Esophagus squamous epithelium (tissue), 4 donors: ENCODE data around the gene SAT2.

ENCODE experiments used
- POLR2A ChIP-seq, 4 donors: fragments of 450-650 bp; IDR thresholded peaks; one replicate each; pipeline ENCODE4 v1.6.1; 2017; ENCODE audit warnings: antibody characterized with exemption in 4 of 4, mild to moderate bottlenecking in 4 of 4, moderate library complexity in 3 of 4
- TF ChIP-seq, protein P1 (sequence below), 6 experiments: fragments of 450-650 bp in 4 of 6; fragments of 200-600 bp in 2 of 6; sonication (generic) in 2 of 6; IDR thresholded peaks; one replicate each; pipeline ENCODE4 v1.5.1; 2016 to 2019; ENCODE audit warnings: antibody characterized with exemption in 6 of 6, mild to moderate bottlenecking in 4 of 6, moderate library complexity in 4 of 6

DNA sequence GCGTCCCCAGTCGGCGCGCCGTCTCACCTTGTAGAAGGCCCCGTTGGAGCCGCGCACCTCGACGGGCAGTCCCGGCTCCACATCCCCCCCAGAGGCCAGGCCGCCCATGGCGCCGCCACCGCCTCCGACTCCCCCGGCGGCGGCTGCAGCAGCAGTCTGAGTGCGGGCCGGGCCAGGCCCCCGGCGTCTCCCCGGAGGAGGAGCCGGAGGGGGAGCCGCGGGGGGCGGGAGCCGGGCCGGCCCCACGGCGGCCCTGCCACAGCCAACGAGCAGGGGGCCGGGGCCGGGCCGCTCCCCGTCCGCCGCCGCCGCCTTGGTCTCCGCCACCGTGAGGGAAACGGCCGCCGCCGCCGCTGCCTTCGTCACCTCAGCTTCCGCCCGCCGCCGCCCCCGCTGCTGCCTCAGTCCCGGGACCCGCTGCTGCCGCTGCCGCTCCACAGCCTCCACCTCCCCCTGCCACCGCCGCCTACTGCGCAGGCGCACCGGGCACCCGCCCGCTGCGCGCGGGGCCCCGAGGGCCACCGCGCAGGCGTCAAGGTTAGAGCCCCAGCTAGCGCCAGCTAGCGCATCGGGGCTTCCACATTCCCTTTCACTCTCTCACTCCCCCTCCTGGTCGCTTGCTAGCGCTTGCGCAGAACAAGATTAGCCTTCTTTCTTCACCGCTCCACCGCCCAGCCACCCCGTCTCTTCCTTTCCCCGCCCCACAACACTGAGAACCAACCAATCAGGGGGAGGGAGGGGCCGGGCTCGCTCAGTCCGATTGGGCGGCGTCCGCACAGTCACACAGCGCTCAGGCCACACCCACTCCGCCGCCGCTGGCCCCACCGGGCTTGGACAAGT lies 13.0 kb downstream of the SAT2 start, which contains the start of gene FXR2:
- TF ChIP-seq POLR2A (IDR thresholded peaks at IDR 0.05): peak in 3 of 4 donors; percentile 86 to 94 (median 89)
- TF ChIP-seq, protein P1, sequence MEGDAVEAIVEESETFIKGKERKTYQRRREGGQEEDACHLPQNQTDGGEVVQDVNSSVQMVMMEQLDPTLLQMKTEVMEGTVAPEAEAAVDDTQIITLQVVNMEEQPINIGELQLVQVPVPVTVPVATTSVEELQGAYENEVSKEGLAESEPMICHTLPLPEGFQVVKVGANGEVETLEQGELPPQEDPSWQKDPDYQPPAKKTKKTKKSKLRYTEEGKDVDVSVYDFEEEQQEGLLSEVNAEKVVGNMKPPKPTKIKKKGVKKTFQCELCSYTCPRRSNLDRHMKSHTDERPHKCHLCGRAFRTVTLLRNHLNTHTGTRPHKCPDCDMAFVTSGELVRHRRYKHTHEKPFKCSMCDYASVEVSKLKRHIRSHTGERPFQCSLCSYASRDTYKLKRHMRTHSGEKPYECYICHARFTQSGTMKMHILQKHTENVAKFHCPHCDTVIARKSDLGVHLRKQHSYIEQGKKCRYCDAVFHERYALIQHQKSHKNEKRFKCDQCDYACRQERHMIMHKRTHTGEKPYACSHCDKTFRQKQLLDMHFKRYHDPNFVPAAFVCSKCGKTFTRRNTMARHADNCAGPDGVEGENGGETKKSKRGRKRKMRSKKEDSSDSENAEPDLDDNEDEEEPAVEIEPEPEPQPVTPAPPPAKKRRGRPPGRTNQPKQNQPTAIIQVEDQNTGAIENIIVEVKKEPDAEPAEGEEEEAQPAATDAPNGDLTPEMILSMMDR (IDR thresholded peaks at IDR 0.05): peak; percentile 38 to 89 (median 72)
